Activated naive CD4-positive, alpha-beta T cell treated with anti-CD3 and anti-CD28 coated beads, Interleukin-2, amount 50 U/mL, for 16 hours (primary cell): ENCODE measurements around the gene HNRNPU.

Experiments
- DNase-seq: peaks from one replicate; pipeline ENCODE4 v3.0.0-alpha.2; 2020

HNRNPU gene

DNA sequence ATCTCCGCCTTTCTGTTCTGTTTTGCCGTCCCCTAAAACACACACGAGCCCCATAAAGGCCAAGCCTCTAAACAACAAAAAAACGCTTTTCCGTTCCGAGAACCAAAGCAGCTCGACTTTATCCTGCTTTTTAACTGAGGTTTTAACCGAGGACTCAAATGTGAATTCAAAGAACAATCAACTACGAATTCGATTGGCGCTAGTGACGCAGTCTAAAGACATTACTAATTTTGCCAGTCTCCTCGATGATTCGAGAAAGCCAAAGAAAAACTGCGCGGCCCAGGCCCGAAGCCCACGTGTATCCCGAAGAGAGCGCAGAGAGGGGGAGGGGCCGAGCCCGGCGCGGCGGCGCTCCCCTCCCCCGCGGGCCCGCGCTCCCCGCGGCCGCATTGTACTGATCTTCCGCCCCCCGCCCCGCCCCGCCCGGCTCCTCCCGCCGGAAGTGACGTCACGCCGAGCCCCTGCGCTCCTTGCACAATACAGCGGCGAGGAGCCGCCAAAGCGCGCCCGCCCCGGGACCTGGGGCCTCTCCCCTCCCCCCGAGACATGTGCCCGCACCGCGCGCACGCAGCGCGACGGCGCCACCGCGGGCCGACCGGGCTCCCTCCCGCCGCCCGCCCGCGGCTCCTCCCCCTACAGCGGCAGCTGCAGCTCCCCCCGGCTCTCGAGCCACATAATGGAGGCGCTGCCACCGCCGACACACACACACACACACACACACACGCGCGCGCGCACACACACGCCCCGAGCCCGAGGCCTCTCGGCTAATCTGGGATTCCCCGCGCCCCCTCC lies 1.4 kb downstream of the HNRNPU start:
- DNase-seq, result peak; percentile 94

- DNase-seq, result no peak
Observed at GRCh38 chr1:244862354-244862698, 2.0 kb downstream of the HNRNPU start.

- no peak for DNase-seq
Observed at GRCh38 chr1:244861683-244862082, 2.7 kb downstream of the HNRNPU start.

DNA sequence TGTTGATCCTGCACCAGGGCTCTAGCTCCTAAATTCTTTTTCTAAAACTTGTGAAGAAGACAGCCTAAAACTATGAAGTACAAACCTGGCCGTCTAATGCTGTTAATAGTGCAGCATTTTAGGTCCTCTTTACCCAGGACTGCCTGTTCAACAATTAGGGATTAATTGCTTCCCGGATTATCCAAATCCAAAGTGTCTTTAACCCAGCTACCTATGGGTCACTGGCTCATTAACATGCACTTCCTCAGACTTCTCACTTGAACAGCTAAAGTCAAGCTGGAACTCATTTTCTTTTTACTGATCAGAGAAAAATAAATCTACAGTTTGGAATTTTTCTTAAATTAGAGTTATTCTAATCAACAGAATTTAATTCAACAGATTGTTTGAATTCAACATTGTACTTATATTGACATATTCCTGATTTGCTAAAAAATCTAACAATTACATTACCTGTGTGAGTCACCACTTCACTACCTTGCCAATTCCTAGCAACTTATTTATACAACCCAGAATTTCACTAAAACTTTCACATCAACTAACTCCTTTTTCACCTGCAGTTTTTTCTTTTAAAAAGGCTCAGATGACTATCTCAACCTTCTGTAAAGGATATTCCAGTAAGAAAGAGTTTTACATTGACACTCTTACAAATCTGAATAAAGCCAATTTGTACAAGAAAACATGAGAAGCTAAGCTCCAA lies 3.3 kb downstream of the HNRNPU start:
- no peak for DNase-seq

- no peak for DNase-seq
Observed at GRCh38 chr1:244860078-244860477, 4.3 kb downstream of the HNRNPU start.

DNA sequence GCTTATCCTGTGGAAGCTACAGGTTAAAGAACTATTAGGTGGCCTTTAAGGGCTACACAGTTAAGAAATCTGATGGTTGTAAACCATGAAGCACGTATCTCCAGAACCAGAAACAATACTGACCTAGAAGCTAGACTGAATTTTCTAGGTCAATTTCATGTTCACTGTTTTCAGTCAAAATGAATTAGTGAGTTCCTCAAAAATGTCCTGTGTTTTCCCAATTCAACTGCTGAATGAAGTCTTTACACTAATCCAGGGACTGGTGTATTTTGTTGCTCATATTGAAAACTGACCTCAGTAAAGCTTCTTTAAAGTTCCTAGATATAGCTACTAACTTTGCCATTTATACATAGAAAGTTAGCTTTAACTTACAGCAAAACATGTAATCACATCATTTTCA lies 6.0 kb downstream of the HNRNPU start:
- no peak for DNase-seq

DNA sequence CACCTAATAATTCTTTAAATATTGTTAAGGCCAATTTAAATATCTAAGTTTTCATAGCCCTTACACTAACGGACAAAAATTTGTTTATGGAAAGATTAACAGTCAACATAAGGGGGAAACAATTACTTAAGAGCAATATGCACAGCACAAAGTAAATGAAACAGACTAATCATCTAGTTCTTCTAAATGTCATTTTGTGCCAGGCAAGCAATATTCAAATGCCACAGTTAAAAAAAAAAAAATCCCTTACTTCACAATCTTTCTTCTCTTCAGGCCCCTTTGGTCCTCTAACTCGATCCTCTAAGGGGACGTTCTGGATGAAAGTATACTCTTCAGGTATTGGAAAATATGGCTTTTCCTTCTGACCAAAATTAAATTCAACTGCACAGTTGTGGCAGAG lies 6.6 kb downstream of the HNRNPU start:
- DNase-seq, result no peak

GRCh38 chr1:244854865-244855578 lies 9.3 kb downstream of the HNRNPU start:
- DNase-seq, result no peak

DNA sequence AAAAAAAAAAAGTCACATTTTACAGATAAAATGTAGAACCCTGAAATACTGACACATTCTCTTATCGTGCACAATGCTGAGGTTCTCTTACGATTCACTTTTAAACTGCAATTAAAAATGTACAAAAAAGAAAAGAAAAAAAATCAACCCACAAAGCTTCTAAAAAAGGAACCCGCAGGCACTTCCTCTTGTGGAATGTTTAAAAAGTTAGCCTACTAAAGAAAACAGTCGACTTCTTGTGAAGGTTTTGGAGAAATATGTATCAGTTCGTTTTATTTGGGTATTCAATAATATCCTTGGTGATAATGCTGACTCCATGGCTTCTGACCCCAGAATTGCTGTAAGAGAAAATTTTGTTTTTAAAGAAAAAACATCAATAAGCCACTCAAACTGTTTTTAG lies 10.2 kb downstream of the HNRNPU start:
- no peak for DNase-seq

GRCh38 chr1:244852694-244853093 lies 11.6 kb downstream of the HNRNPU start:
- no peak for DNase-seq

- DNase-seq, result no peak
Observed at GRCh38 chr1:244851546-244852231, 12.7 kb downstream of the HNRNPU start.

DNA sequence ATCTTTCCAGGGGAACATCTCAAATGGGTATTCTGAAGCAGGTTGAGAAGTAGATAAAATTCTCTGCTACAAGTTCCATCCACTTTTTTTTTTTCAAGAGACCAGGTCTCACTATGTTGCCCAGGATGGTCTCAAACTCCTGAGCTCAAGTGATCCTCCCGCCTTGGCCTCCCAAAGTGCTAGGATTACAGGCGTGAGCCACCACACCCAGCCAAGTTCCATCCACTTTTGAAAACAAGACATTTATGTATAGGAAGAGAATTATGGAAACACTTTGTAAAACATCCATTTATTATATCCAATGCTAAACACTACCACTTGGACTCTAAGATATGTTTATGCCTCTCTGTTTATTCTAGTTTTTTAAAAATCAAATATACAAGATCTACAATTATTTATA lies 13.4 kb downstream of the HNRNPU start:
- DNase-seq, result no peak

GRCh38 chr1:244850099-244850852 lies 14.1 kb downstream of the HNRNPU start:
- no peak for DNase-seq

DNA sequence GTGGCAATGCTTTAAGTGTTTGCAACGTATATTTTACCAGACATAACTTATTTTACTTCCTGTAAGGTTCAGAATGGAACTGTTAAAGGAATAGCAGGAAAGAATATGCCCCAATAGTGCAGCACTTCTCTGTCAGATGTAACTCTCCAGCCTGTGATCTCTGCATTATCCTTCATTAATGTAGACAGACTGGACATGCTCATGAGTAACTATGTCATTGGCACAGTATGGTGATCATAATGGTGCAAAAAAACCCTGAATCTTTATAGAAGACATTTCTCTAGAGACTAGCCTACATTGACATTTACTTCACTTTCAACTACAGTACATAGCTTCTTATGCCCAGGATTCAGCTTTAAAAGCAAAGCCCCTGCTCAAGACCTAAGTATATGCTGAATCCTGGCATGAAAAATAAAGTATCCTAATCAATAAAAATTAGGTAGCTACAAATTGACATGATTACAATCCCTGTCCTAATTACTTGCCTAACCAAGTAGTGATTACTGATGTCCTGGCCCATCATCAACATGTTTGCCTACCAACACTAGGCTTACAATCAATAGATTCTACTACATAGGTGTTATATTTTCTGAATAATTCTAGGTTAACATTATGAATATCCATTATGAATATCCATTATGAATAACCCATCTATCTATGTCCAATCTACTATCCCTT lies 15.0 kb downstream of the HNRNPU start:
- DNase-seq, result no peak

- no peak for DNase-seq
Observed at GRCh38 chr1:244846653-244847052, 17.7 kb downstream of the HNRNPU start.

DNA sequence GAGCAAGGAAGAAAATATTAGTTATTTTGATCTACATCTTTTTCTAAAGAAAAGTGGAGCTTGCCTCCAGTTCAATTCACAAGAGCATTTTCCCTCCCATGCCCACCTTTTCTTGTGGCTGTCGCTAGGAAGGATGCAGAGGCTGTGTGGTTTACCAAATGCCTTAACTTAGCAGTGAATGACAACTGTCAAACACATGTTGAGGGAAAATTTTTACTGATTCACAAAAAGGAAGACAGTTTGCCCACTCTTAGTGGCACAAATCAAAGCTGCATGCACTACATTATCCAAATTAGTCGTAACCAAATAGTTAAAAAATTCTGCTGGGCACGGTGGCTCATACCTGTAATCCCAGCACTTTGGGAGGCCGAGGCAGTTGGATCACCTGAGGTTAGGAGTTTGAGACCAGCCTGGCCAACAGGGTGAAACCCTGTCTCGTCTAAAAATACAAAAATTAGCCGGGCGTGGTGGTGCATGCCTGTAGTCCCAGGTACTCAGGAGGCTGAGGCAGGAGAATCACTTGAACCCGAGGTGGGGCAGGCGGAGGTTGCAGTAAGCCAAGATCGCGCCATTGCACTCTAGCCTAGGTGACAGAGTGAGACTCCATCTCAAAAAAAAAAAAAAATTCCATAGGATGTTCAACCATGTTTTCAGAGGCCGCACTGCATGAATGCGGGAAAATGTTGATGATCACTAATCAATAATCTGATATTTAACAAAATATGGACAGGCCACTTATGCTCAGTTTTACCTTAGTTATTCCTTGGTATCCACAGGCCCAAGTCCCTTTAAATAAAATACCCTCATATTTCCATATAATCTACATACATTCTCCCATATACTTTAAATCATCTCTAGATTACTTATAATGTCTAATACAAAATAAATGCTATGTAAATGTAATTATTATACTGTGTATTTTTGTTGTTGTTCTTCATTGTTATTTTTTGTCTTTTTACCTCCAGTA lies 19.9 kb downstream of the HNRNPU start:
- no peak for DNase-seq

- DNase-seq, result no peak
Observed at GRCh38 chr1:244843148-244843978, 21.0 kb downstream of the HNRNPU start.

GRCh38 chr1:244841273-244841927 lies 22.9 kb downstream of the HNRNPU start:
- no peak for DNase-seq

GRCh38 chr1:244840219-244840794 lies 24.0 kb downstream of the HNRNPU start:
- DNase-seq, result no peak
